ENCODE results near the gene SMARCC2.

SMARCC2 gene

DNA sequence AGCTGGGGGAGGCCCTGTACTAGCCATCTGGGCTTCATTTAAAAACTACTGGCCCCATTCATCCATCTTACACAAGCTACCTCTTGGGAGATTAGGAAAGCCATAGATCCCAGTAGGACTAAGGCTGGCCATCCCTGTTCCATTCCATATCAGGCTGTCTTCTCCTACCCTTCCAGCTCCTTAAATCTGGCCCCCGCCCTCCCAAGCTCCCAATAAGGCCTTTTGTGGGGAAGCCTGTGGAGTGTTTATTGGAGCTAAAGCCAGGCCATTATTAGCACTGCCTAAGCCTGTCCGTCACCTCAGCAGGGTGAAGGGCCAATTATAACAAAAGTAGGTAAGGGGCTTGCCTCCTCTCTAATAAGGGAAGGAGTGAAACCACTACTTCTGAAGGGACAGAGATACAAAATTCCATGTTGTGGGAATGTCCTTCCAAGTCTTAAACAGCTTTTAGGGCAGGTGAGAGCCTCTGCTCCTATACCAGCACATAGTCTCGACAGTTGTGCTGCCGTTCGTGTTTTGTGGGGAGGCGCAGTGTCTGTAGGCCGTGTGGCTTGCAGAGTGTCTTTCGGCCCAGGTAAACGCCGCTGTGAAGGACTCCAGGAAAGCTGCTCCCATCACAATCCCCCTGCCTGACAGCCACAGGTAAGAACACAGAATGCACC is 27.5 kb downstream of the SMARCC2 start:
- no peak for DNase-seq (ENCODE audit: low spot score)
- in situ Hi-C loops (cut with MboI; ENCODE audit: low sequenced_read_pairs, unreplicated experiment) = no loop called here
- TF ChIP-seq, protein P1, sequence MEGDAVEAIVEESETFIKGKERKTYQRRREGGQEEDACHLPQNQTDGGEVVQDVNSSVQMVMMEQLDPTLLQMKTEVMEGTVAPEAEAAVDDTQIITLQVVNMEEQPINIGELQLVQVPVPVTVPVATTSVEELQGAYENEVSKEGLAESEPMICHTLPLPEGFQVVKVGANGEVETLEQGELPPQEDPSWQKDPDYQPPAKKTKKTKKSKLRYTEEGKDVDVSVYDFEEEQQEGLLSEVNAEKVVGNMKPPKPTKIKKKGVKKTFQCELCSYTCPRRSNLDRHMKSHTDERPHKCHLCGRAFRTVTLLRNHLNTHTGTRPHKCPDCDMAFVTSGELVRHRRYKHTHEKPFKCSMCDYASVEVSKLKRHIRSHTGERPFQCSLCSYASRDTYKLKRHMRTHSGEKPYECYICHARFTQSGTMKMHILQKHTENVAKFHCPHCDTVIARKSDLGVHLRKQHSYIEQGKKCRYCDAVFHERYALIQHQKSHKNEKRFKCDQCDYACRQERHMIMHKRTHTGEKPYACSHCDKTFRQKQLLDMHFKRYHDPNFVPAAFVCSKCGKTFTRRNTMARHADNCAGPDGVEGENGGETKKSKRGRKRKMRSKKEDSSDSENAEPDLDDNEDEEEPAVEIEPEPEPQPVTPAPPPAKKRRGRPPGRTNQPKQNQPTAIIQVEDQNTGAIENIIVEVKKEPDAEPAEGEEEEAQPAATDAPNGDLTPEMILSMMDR (IDR thresholded peaks at IDR 0.05; ENCODE audit: borderline replicate concordance, control extremely low read depth, extremely low read depth, insufficient read depth, missing control alignments) = no peak

DNA sequence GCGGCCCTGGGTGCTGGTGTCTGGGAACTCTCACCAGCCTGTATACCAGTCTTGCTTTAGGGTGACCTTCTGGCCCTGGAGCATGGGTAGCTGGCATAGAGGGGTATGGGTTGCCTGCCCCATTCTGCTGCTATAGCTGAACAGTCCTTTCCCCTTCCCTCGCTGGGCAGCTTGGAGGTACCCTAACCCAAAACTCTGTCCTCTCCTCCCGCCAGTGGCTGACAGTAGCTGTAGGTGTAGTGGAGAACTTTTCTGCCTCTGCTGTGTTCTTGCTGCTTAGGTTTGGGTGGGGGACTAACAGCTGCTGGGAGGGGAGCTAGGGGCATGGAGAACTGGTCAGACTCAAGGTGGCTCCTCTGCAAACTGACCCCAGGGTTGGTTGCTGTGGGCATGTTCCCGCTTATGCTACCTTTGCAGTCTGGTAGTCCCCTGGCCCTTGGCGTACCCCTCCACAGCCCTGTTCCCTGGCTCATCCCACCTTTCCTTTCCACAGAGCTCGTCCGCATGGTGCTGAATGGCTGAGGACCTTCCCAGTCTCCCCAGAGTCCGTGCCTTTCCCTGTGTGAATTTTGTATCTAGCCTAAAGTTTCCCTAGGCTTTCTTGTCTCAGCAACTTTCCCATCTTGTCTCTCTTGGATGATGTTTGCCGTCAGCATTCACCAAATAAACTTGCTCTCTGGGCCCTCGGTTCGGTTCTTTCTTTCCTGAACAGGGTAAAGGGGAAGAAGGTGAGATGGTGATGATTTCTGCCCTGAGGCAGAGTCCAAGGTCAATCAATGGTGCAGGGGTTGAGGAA is 28.2 kb downstream of the SMARCC2 start:
- TF ChIP-seq, protein P1 (IDR thresholded peaks at IDR 0.05; ENCODE audit: borderline replicate concordance, control extremely low read depth, extremely low read depth, insufficient read depth, missing control alignments) = no peak
- in situ Hi-C loops (cut with MboI; ENCODE audit: low sequenced_read_pairs, unreplicated experiment) = no loop called here
- DNase-seq (ENCODE audit: low spot score) = no peak

DNA sequence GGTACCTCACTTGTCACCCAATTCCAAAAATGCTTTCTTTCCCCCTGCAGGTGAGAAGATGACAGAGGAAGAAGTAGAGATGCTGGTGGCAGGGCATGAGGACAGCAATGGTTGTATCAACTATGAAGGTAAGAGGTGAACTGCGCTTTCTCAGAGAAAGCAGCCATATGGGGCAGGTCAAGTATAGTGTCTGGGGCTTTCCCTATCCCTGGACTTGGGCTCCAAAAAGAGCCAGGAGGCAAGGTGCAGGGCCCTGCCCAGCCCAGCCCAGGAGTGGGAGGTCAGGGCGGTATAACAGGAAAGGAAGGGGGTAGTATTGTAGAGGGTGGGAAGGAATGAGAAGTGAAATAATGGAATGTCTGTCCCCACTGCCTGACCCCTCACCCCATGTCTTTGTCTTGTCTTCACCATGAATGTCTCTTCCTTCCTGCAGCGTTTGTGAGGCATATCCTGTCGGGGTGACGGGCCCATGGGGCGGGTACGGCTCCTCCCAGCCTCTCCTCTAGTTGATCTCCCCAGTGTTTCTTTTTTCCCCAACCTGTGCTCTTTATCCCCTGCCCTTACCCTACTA is 29.0 kb downstream of the SMARCC2 start:
- DNase-seq (ENCODE audit: low spot score) = peak; percentile 54
- in situ Hi-C loops (cut with MboI; ENCODE audit: low sequenced_read_pairs, unreplicated experiment) = no loop called here
- TF ChIP-seq, protein P1 (IDR thresholded peaks at IDR 0.05; ENCODE audit: borderline replicate concordance, control extremely low read depth, extremely low read depth, insufficient read depth, missing control alignments) = no peak

DNA sequence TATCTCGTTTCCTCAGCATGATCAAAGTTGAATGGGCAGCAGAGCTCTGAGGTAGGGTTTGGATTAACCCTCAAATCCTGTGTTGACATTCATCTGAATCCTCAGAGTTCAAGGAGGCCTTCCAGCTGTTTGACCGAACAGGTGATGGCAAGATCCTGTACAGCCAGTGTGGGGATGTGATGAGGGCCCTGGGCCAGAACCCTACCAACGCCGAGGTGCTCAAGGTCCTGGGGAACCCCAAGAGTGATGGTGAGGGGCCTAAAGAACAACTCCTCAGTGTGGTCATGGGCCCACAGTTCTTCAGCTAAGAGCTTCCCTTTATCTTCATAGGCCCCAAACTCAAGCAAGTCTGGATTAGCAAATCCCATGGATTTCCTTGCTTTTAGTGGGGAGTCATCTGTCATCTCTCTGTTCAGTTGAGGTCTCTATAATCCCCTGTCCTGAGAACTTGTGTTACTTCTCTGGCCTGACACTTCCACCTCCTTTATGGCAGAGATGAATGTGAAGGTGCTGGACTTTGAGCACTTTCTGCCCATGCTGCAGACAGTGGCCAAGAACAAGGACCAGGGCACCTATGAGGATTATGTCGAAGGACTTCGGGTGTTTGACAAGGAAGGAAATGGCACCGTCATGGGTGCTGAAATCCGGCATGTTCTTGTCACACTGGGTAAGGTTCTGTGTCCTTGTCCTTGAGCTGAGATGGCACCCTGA is 29.6 kb downstream of the SMARCC2 start:
- in situ Hi-C loops (cut with MboI; ENCODE audit: low sequenced_read_pairs, unreplicated experiment) = no loop called here
- TF ChIP-seq, protein P1 (IDR thresholded peaks at IDR 0.05; ENCODE audit: borderline replicate concordance, control extremely low read depth, extremely low read depth, insufficient read depth, missing control alignments) = no peak
- no peak for DNase-seq (ENCODE audit: low spot score)

DNA sequence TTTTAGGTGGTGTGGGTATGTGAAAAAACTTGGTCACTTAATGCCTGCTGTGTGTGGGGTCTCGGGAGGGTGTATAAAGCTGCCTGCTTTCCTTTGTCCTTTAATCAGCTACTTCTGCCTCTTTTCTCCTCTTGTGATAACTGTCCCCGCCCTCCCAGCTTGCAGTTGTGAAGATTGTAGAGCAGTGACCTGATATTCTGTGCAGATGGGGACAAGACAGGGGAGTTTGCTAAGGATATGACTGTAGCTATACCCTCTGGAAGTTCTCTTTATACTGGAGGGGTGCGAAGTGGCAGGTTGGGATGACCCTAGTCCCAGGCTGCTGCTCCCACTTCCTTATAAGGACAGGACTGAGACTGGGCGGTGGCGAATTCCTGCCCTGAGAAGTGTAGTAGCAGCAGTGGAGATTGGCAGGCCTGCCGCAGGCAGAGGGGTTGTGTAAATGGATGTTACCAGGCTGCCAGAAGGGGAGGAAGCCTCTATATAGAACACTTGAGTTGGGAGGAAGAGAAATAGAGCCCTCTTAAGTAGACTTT is 30.3 kb downstream of the SMARCC2 start:
- TF ChIP-seq, protein P1 (IDR thresholded peaks at IDR 0.05; ENCODE audit: borderline replicate concordance, control extremely low read depth, extremely low read depth, insufficient read depth, missing control alignments) = no peak
- in situ Hi-C loops (cut with MboI; ENCODE audit: low sequenced_read_pairs, unreplicated experiment) = no loop called here
- no peak for DNase-seq (ENCODE audit: low spot score)
